Myometrial cell (primary cell): ENCODE results near the gene CARD10. TPM values are rescaled to one million over a fixed set of nuclear protein-coding genes. Genes with fewer than 3 reads are reported as not detected.

Source experiments
- total RNA-seq: library from RNA; depleted of rRNA; stranded (reverse); fragments of >200 nt; gene quantifications from 2 replicates; pipeline ENCODE4 v1.2.3, GENCODE V29; 2015

The CARD10 gene
- total RNA-seq = 8.7 and 12.1 TPM in 2 replicates

DNA sequence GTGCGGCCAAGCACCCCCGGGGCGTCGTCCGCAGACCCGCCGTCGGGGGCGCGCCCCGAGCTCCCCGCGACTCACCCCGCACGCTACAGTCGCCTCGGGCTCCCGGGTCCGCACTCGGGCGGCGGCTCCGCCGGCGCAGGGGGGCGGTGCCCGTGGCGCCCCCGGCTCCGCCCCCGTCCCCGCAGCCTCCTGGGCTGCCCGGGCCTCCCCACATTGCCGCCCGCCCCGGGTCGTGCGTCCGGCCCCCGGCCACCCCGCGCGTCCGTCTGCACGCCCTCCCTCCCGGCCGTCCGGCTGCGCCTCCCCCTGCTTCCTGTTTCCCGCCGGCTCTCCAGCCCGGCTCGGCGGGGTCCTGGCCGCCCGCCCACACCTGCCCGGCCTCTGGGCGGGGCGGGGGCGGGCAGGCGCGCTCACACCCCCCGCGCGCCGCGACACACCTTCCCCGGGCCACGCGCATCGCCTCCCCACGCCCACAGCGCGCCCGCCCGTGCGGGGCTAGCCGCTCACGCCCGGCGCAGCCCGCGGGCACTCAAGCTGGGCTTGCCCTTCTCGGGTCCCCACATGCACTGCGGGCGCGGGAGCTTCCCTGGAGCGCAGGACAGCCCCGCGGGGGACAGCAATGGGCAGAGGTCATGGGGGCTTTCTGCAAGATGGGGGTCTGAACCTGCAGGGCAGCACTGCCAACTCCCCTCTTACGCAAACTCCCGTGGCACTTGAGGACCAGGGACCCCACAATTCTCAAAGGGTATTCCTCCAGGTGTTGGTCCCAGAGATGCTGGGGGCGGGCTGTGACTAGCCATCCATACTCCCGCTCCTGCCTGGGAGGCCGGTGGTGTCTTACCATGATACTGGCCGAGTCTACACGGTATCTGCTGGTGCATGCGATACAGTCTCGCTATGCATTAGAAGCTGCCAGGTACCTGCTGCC lies at the start of gene CARD10:
CARD10 (minus strand) TSS at position 148 of the 928 bp plus-strand sequence. CDS start 215 bp downstream, outside the sequence.

GRCh38 chr22:37559901-37560607 lies 40.8 kb upstream of the CARD10 start, which contains the start of gene CDC42EP1:
CDC42EP1 (plus strand) TSS chr22:37560480; CDS start chr22:37566350, 5,870 bp downstream.

GRCh38 chr22:37486224-37486845 lies 32.9 kb downstream of the CARD10 start, which contains the start of gene MFNG:
MFNG (minus strand) TSS chr22:37486384; CDS start chr22:37486177, 207 bp downstream.

Other genes with a start within 250 kb of the CARD10 start
- 0.53 and 1.2 TPM in 2 replicates for gene CYTH4, start 236.9 kb downstream of the CARD10 start, total RNA-seq
- 4.9 and 5.8 TPM in 2 replicates for gene ELFN2, start 91.9 kb downstream of the CARD10 start, total RNA-seq
- gene MFNG, start 33.0 kb downstream of the CARD10 start, total RNA-seq = not detected in 2 replicates
- gene CDC42EP1, start 41.1 kb upstream of the CARD10 start, total RNA-seq = 58.0 and 69.5 TPM in 2 replicates
- gene LGALS2, start 60.7 kb upstream of the CARD10 start, total RNA-seq = not detected in 2 replicates
- gene GGA1, start 89.4 kb upstream of the CARD10 start, total RNA-seq = 39.5 and 49.3 TPM in 2 replicates
- 41.8 and 49.6 TPM in 2 replicates for gene SH3BP1, start 120.3 kb upstream of the CARD10 start, total RNA-seq
- gene PDXP, start 139.3 kb upstream of the CARD10 start, total RNA-seq = 9.5 and 11.7 TPM in 2 replicates
- gene LGALS1, start 156.2 kb upstream of the CARD10 start, total RNA-seq = 10,618 and 15,072 TPM in 2 replicates
- 15.9 and 50.2 TPM in 2 replicates for gene NOL12, start 166.9 kb upstream of the CARD10 start, total RNA-seq
- gene TRIOBP, start 177.6 kb upstream of the CARD10 start, total RNA-seq = 215 and 222 TPM in 2 replicates